Panc1 (cell line): ENCODE data around the gene MYH11.

ENCODE experiments used
- POLR2AphosphoS5 ChIP-seq: IDR thresholded peaks from 2 replicates; pipeline ENCODE4 v1.6.1; 2012; ENCODE audit warnings: mild to moderate bottlenecking, low read depth, low read length, moderate library complexity
- TF ChIP-seq, protein P1 (sequence below): fragments of 450-650 bp; IDR thresholded peaks from 2 replicates; pipeline ENCODE4 v1.5.1; 2017; ENCODE audit warnings: mild to moderate bottlenecking

GRCh38 chr16:15770107-15770506 is 86.7 kb downstream of the MYH11 start:
- TF ChIP-seq, protein P1, sequence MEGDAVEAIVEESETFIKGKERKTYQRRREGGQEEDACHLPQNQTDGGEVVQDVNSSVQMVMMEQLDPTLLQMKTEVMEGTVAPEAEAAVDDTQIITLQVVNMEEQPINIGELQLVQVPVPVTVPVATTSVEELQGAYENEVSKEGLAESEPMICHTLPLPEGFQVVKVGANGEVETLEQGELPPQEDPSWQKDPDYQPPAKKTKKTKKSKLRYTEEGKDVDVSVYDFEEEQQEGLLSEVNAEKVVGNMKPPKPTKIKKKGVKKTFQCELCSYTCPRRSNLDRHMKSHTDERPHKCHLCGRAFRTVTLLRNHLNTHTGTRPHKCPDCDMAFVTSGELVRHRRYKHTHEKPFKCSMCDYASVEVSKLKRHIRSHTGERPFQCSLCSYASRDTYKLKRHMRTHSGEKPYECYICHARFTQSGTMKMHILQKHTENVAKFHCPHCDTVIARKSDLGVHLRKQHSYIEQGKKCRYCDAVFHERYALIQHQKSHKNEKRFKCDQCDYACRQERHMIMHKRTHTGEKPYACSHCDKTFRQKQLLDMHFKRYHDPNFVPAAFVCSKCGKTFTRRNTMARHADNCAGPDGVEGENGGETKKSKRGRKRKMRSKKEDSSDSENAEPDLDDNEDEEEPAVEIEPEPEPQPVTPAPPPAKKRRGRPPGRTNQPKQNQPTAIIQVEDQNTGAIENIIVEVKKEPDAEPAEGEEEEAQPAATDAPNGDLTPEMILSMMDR, result no peak
- TF ChIP-seq POLR2AphosphoS5, result no peak
